OCI-LY7 (cell line): ENCODE data around the gene CRHR1. TPM values are rescaled to one million over a fixed set of nuclear protein-coding genes. Genes with fewer than 3 reads are reported as not detected.

Source experiments
- BruUV-seq: library from RNA; stranded (reverse); fragments of 400-500 nt; replicated peaks from 2 replicates; lab custom pipeline; 2021; lab: Mats Ljungman, UMichigan
- CTCF ChIA-PET: fragments of 300-600 bp; sonication (Branson Sonifier 250); formaldehyde crosslinking; loops from one replicate; lab custom pipeline; 2022; ENCODE audit warnings: antibody characterized with exemption; ENCODE audit not compliant: unreplicated experiment; lab: Charles Lee
- POLR2A ChIA-PET: fragments of 300-600 bp; sonication (Branson Sonifier 250); formaldehyde crosslinking; loops from one replicate; lab custom pipeline; 2022; ENCODE audit warnings: antibody characterized with exemption; lab: Charles Lee
- DNase-seq: peaks from one replicate; pipeline ENCODE4 v3.0.0-alpha.2; 2015; ENCODE audit warnings: low spot score
- H2AFZ ChIP-seq: fragments of 200-600 bp; sonication (generic), shearing (Covaris generic); 2 replicates; pipeline ENCODE4 v1.6.1; 2014; ENCODE audit warnings: mild to moderate bottlenecking, antibody characterized with exemption, low read length, moderate library complexity
- H3K27ac ChIP-seq: fragments of 200-600 bp; sonication (generic); 2 replicates; pipeline ENCODE4 v1.5.1; 2014; ENCODE audit warnings: mixed run types, low read depth, mild to moderate bottlenecking, moderate library complexity, low read length, inconsistent platforms; ENCODE audit not compliant: poor library complexity, severe bottlenecking
- H3K36me3 ChIP-seq: fragments of 200-600 bp; sonication (generic); 2 replicates; pipeline ENCODE4 v1.6.1; 2014; ENCODE audit warnings: mild to moderate bottlenecking, antibody characterized with exemption, low read length, moderate library complexity, mixed read lengths; ENCODE audit not compliant: insufficient read depth
- H3K4me1 ChIP-seq: fragments of 200-600 bp; sonication (generic); 2 replicates; pipeline ENCODE4 v1.5.1; 2014; ENCODE audit warnings: mild to moderate bottlenecking, low read length; ENCODE audit not compliant: insufficient read depth, poor library complexity, severe bottlenecking
- H3K4me2 ChIP-seq: fragments of 200-600 bp; sonication (generic); 2 replicates; pipeline ENCODE4 v1.6.1; 2014; ENCODE audit warnings: mild to moderate bottlenecking, low read length
- H3K4me3 ChIP-seq: fragments of 200-600 bp; sonication (generic); 2 replicates; pipeline ENCODE4 v1.5.1; 2014; ENCODE audit warnings: mild to moderate bottlenecking, low read depth, low read length; ENCODE audit not compliant: poor library complexity, severe bottlenecking
- H3K79me2 ChIP-seq: fragments of 200-600 bp; sonication (generic); 2 replicates; pipeline ENCODE4 v1.6.1; 2016; ENCODE audit warnings: low read depth, mild to moderate bottlenecking, low read length, moderate library complexity, mixed read lengths; ENCODE audit not compliant: insufficient read depth
- H3K9me2 ChIP-seq: fragments of 200-600 bp; sonication (generic); 2 replicates; pipeline ENCODE4 v1.6.1; 2016; ENCODE audit warnings: mild to moderate bottlenecking, low read length, mixed read lengths; ENCODE audit not compliant: insufficient read depth
- H3K9me3 ChIP-seq: fragments of 200-600 bp; sonication (generic); 2 replicates; pipeline ENCODE4 v1.6.1; 2014; ENCODE audit warnings: mild to moderate bottlenecking, mixed run types, low read length, mixed read lengths
- H4K20me1 ChIP-seq: fragments of 200-600 bp; sonication (generic); 2 replicates; pipeline ENCODE4 v1.6.1; 2014; ENCODE audit warnings: mild to moderate bottlenecking, antibody characterized with exemption, low read length, moderate library complexity, mixed read lengths; ENCODE audit not compliant: insufficient read depth
- CTCF ChIP-seq: fragments of 200-600 bp; sonication (generic); conservative IDR thresholded peaks from 2 replicates; pipeline ENCODE4 v1.5.1; 2014; ENCODE audit warnings: mild to moderate bottlenecking, antibody characterized with exemption, low read length, moderate library complexity, mixed read lengths
- EZH2phosphoT487 ChIP-seq: fragments of 200-600 bp; sonication (generic); IDR thresholded peaks from 2 replicates; pipeline ENCODE4 v1.6.1; 2018; ENCODE audit warnings: low read depth, borderline replicate concordance, mild to moderate bottlenecking, mixed run types, antibody characterized with exemption, low read length, moderate library complexity, mixed read lengths
- intact Hi-C: fragments of 100-400 bp; cut with micrococcal nuclease; formaldehyde crosslinking; loops from one replicate; pipeline ENCODE4 v1.10.0; 2022; ENCODE audit not compliant: unreplicated experiment
- total RNA-seq, 2 experiments: library from RNA; depleted of rRNA in 1 of 2; stranded (reverse); fragments of >200 nt in 1 of 2; shearing (Covaris generic) in 1 of 2; gene quantifications; 2 replicates each; pipeline ENCODE4 v1.2.3, GENCODE V29; 2014 to 2022

The CRHR1 gene
- total RNA-seq, 2 experiments from 2014 or later: not detected

- TF ChIP-seq CTCF: no peak
- TF ChIP-seq EZH2phosphoT487: no peak
- Histone ChIP-seq H3K4me3 (no peak overlapping the region), H3K9me3 (no peaks in the 10 kb centered on the region), H2AFZ (no peak overlapping the region), H3K4me1 (no peaks in the 10 kb centered on the region), H3K27ac (no peak overlapping the region), H4K20me1 (no peaks in the 10 kb centered on the region), H3K36me3 (no peaks in the 10 kb centered on the region), H3K4me2 (no peak overlapping the region), H3K79me2 (no peaks in the 10 kb centered on the region), H3K9me2 (no peaks in the 10 kb centered on the region)
- intact Hi-C loops: no loop called here
- ChIA-PET CTCF (no interaction called here), POLR2A (no interaction called here)
- BruUV-seq: no TSS peak
- DNase-seq: no peak
Observed at GRCh38 chr17:45775148-45775547, 9.0 kb upstream of the CRHR1 start.

- TF ChIP-seq CTCF (no peak), EZH2phosphoT487 (no peak)
- DNase-seq: no peak
- no peaks in the 10 kb centered on the region for H3K9me2 ChIP-seq
- no peak overlapping the region for H3K4me3 ChIP-seq
- H3K4me1 ChIP-seq: no peaks in the 10 kb centered on the region
- intact Hi-C loops: no loop called here
- ChIA-PET CTCF (no interaction called here), POLR2A (no interaction called here)
- no TSS peak for BruUV-seq
- no peaks in the 10 kb centered on the region for H3K36me3 ChIP-seq
- no peaks in the 10 kb centered on the region for H3K9me3 ChIP-seq
- no peaks in the 10 kb centered on the region for H4K20me1 ChIP-seq
- no peak overlapping the region for H2AFZ ChIP-seq
- no peaks in the 10 kb centered on the region for H3K79me2 ChIP-seq
- no peak overlapping the region for H3K27ac ChIP-seq
- H3K4me2 ChIP-seq: no peak overlapping the region
Observed at GRCh38 chr17:45775576-45776011, 8.5 kb upstream of the CRHR1 start.

- intact Hi-C loops: no loop called here
- DNase-seq: no peak
- Histone ChIP-seq H4K20me1 (no peaks in the 10 kb centered on the region), H2AFZ (no peak overlapping the region), H3K4me1 (no peaks in the 10 kb centered on the region), H3K4me2 (no peak overlapping the region), H3K27ac (no peak overlapping the region), H3K79me2 (no peaks in the 10 kb centered on the region), H3K9me2 (no peaks in the 10 kb centered on the region), H3K4me3 (no peak overlapping the region), H3K9me3 (no peaks in the 10 kb centered on the region), H3K36me3 (no peaks in the 10 kb centered on the region)
- no TSS peak for BruUV-seq
- CTCF ChIA-PET: no interaction called here
- POLR2A ChIA-PET: no interaction called here
- no peak for TF ChIP-seq CTCF
- TF ChIP-seq EZH2phosphoT487: no peak
Observed at GRCh38 chr17:45776896-45777295, 7.2 kb upstream of the CRHR1 start.
